ENCODE data around the gene JAM3.
"Not testable (repeated sequence)": the region's sequence is repeated elsewhere in the genome, so short reads cannot be mapped to it uniquely, and the experiment has no call there.

Gene JAM3

DNA sequence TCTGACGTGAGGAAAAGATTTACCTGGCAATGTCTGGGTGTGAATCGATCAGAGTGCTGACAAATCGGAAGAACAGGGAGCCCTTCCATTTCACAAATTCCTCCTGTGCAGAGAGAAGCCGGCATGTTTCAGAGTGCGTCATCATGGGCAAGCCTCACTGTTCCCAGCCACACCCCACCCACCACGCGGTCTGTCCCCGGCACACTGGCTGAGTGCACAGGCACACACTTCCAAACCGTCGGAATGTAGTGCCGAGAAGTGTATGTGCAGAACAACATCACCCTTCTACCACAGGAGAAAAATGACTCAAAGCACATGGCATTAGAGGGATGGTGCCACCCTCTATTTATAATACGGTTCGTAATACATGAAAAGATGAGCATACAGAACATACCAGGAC, 107.4 kb downstream of the JAM3 start:
- DNase-seq (ENCODE audit: low read depth): no peak
- TF ChIP-seq, protein P1, sequence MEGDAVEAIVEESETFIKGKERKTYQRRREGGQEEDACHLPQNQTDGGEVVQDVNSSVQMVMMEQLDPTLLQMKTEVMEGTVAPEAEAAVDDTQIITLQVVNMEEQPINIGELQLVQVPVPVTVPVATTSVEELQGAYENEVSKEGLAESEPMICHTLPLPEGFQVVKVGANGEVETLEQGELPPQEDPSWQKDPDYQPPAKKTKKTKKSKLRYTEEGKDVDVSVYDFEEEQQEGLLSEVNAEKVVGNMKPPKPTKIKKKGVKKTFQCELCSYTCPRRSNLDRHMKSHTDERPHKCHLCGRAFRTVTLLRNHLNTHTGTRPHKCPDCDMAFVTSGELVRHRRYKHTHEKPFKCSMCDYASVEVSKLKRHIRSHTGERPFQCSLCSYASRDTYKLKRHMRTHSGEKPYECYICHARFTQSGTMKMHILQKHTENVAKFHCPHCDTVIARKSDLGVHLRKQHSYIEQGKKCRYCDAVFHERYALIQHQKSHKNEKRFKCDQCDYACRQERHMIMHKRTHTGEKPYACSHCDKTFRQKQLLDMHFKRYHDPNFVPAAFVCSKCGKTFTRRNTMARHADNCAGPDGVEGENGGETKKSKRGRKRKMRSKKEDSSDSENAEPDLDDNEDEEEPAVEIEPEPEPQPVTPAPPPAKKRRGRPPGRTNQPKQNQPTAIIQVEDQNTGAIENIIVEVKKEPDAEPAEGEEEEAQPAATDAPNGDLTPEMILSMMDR (IDR thresholded peaks at IDR 0.05; ENCODE audit: insufficient read depth, low read depth, low read length, missing control alignments): no peak
- no peak overlapping the region for H3K4me3 ChIP-seq (ENCODE audit: low read depth, low read length)

DNA sequence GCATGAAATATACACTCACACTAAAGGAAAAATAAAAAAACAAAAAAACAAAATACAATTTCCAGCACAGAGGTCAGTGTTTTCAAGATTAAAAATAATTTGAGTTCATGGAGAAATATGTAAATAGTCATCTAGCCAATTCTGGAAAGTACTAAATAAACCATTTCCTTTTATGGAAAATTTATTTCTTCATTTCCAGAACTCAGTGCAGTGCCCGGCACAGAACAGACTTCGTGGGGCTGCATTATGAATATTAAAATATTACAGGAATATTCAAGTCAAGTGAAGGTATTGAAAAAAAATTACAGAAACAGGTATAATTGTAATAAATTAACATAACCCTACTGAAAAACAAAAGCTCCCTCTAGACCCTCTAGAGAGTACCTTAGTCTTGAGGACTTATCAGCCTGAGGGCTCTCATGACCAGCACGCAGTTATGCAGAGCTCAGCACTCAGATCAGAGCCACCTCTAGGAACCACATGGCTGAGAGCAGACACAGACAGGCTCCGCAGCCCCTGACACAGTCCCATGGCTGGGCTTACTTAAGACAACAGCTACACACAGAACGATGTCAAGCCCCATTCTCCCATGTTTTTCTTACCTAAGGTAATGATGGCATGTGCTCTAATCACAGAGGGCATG, 109.3 kb downstream of the JAM3 start:
- no peak for DNase-seq (ENCODE audit: low read depth)
- no peak overlapping the region for H3K4me3 ChIP-seq (ENCODE audit: low read depth, low read length)
- TF ChIP-seq, protein P1 (IDR thresholded peaks at IDR 0.05; ENCODE audit: insufficient read depth, low read depth, low read length, missing control alignments): no peak

DNA sequence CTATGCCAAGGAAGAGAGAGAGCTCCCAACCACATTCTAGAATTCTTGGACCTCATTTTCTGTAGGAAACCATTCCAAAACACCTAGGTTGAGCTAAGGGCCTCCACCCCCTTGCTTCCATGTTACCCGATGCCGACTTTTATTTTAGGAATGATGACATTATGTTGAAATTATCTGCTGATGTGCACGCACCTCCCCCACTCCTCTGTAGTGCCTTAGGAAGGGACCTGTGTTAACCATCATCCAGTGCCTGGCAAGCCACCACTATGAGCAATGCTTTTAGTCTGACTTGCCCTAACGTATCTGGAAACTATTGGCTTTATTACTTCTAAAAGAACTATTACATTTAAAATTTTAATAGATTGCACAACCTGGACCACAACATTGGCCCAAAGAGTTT, 112.8 kb downstream of the JAM3 start:
- no peak for DNase-seq (ENCODE audit: low read depth)
- TF ChIP-seq, protein P1 (IDR thresholded peaks at IDR 0.05; ENCODE audit: insufficient read depth, low read depth, low read length, missing control alignments): no peak
- no peak overlapping the region for H3K4me3 ChIP-seq (ENCODE audit: low read depth, low read length)

DNA sequence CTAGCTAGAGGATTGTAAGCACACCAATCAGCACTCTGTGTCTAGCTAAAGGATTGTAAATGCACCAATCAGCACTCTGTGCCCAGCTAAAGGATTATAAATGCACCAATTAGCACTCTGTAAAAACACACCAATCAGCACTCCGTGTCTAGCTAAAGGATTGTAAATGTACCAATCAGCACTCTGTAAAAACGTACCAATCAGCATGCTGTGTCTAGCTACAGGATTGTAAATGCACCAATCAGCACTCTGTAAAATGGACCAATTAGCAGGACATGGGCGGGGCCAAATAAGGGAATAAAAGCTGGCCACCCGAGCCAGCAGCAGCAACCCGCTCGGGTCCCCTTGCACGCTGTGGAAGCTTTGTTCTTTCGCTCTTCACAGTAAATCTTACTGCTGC, 119.2 kb downstream of the JAM3 start:
- not testable (repeated sequence) for DNase-seq (ENCODE audit: low read depth); H3K4me3 ChIP-seq (ENCODE audit: low read depth, low read length)

DNA sequence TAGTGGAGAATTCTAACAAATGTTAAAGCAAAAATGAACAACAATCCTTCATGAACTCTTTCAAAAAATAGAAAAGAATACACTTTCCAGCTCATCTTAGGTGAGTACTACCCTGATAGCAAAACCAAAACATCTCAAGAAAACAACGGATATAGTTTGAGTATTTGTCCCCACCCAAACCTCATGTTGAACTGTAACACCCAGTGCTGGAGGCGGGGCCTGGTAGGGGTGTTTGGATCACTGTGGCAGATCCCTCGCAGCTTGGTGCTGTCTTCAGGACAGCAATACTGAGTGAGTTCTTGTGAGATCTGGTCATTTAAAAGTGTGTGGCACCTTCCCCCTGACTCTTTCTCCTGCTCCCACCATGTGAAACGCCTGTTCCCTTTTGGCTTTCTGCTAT, 127.9 kb downstream of the JAM3 start:
- no peak for DNase-seq (ENCODE audit: low read depth)
- H3K4me3 ChIP-seq (ENCODE audit: low read depth, low read length): no peak overlapping the region
- TF ChIP-seq, protein P1 (IDR thresholded peaks at IDR 0.05; ENCODE audit: insufficient read depth, low read depth, low read length, missing control alignments): no peak

DNA sequence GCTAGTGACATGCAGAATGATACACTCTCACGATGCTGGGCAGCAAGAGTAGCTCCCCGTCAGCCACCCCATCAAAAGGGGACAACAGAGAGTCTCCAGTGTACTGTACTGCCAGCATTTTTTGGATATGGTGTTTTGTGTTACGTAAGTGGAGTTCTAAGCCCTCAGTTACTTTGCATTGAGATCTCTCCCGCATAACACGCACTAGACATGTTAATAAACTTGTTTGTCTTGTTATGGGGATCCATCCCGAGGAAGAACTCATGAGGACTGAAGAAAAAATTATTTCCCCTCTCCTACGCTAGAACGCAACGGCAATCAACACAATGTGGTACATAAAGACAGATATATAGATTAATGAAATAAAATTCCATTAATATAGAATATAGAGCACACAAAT, 130.7 kb downstream of the JAM3 start:
- H3K4me3 ChIP-seq (ENCODE audit: low read depth, low read length): no peak overlapping the region
- TF ChIP-seq, protein P1 (IDR thresholded peaks at IDR 0.05; ENCODE audit: insufficient read depth, low read depth, low read length, missing control alignments): no peak
- DNase-seq (ENCODE audit: low read depth): no peak

DNA sequence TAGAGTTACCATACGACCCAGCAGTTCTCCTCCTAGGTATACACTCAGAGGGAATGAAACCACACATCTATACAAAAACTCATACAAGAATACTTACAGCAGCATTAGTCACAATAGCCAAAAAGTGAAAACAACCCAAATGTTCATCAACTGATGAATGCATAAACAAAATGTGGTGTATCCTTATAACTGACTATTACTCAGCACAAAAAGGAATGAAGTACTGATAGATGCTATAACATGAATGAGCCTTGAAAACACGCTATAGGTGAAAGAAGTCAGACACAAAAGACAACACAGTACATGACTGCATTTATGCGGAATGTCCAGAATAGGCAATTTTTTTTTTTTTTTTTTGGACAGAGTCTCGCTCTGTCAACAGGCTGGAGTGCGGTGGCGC, 131.8 kb downstream of the JAM3 start:
- DNase-seq (ENCODE audit: low read depth): no peak
- TF ChIP-seq, protein P1 (IDR thresholded peaks at IDR 0.05; ENCODE audit: insufficient read depth, low read depth, low read length, missing control alignments): no peak
- no peak overlapping the region for H3K4me3 ChIP-seq (ENCODE audit: low read depth, low read length)
